Measurements from ENCODE around the gene SH3RF2.

The SH3RF2 gene

GRCh38 chr5:145934276-145934675 lies 2.1 kb upstream of the SH3RF2 start:
- Histone ChIP-seq H3K27ac (no peak overlapping the region), H3K4me3 (no peak overlapping the region)
- DNase-seq (ENCODE audit: low spot score), result no peak
- TF ChIP-seq, protein P1, sequence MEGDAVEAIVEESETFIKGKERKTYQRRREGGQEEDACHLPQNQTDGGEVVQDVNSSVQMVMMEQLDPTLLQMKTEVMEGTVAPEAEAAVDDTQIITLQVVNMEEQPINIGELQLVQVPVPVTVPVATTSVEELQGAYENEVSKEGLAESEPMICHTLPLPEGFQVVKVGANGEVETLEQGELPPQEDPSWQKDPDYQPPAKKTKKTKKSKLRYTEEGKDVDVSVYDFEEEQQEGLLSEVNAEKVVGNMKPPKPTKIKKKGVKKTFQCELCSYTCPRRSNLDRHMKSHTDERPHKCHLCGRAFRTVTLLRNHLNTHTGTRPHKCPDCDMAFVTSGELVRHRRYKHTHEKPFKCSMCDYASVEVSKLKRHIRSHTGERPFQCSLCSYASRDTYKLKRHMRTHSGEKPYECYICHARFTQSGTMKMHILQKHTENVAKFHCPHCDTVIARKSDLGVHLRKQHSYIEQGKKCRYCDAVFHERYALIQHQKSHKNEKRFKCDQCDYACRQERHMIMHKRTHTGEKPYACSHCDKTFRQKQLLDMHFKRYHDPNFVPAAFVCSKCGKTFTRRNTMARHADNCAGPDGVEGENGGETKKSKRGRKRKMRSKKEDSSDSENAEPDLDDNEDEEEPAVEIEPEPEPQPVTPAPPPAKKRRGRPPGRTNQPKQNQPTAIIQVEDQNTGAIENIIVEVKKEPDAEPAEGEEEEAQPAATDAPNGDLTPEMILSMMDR (IDR thresholded peaks at IDR 0.05), result no peak

DNA sequence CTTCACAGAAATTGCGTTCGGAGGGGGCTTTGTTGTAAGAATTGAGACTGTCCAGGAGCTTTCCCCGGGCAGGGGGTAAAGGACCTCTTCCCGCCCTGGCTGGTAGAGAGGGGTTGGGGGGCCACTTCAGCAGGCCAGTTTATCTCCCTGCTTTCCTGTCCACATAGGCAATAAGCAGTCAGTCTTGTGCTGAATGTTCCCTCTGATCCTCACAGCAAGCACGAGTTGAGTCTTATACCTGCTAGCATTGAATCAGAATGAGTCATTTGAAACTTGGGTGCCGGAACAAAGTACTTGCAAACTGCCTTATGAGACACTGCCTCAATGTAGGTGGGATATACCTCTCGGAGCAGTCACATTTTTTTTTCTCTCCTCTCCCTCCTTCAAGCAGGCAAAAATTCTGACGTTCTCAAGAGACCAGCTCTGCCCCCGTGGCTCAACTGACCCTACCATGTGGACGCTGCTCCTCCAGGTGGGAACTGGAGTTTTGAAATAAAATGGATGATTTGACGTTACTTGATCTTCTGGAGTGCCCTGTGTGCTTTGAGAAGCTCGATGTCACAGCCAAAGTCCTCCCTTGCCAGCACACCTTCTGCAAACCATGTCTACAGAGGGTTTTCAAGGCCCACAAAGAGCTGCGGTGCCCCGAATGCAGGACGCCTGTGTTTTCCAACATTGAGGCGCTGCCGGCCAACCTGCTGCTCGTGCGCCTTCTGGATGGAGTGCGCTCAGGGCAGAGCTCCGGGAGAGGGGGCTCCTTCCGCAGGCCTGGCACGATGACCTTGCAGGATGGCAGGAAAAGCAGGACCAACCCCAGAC lies 1.3 kb downstream of the SH3RF2 start:
- H3K4me3 ChIP-seq, result peak overlapping the region; percentile 81
- H3K27ac ChIP-seq, result peak overlapping the region; percentile 57 to 68
- TF ChIP-seq, protein P1 (IDR thresholded peaks at IDR 0.05), result no peak
- no peak for DNase-seq (ENCODE audit: low spot score)

DNA sequence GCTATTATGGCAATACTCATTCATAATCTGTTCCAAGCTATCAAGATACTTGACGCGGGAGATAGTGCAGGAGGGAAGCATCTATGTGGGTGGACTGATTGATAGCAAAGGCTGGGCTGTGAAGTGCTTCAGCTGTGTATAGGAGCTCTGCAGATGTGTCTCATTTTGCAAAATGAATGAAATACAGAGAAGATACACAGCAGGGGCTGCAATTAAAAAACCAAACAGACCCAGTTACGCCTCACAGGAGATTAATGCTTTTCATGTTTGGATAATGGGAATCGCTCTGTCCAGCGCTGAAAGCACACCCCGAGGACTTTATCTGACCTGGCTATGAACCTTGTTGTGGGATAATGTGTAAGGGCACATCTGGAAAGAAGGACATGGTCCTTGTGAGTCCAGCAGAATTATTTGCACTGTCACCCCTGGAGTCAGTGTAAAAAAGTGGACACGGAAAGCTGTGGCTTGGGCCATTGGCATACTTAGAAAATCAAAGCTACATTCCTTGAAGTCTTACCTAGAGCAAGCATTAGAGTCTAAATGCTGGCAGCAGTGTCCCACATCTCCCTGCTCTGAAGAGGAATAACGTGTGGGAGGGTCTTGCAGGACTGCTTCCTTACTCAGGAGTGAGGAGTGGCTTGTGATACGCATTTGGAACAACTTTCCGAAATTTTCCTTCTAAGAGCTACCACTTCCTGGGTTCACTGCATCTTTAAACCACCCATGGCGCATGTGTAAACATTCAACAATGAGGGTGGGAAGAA lies 2.6 kb downstream of the SH3RF2 start:
- TF ChIP-seq, protein P1 (IDR thresholded peaks at IDR 0.05), result no peak
- H3K27ac ChIP-seq, result peak overlapping the region in 1 of 2 donors; percentile 68
- peak overlapping the region; percentile 81 for H3K4me3 ChIP-seq
- DNase-seq (ENCODE audit: low spot score), result no peak

- peak overlapping the region in 1 of 2 donors; percentile 68 for H3K27ac ChIP-seq
- DNase-seq (ENCODE audit: low spot score), result no peak
- H3K4me3 ChIP-seq, result no peak overlapping the region
- TF ChIP-seq, protein P1 (IDR thresholded peaks at IDR 0.05), result no peak
Observed at GRCh38 chr5:145939540-145940065, 3.2 kb downstream of the SH3RF2 start.

GRCh38 chr5:145941096-145941447 lies 4.7 kb downstream of the SH3RF2 start:
- DNase-seq (ENCODE audit: low spot score), result no peak
- no peak overlapping the region for H3K27ac ChIP-seq
- H3K4me3 ChIP-seq, result no peak overlapping the region
- TF ChIP-seq, protein P1 (IDR thresholded peaks at IDR 0.05), result no peak

- TF ChIP-seq, protein P1 (IDR thresholded peaks at IDR 0.05), result no peak
- H3K4me3 ChIP-seq, result no peak overlapping the region
- no peak for DNase-seq (ENCODE audit: low spot score)
- no peak overlapping the region for H3K27ac ChIP-seq
Observed at GRCh38 chr5:145941448-145942130, 5.2 kb downstream of the SH3RF2 start.
